PC-3 (cell line): Measurements from ENCODE around the gene RASA2.

Source experiments
- EZH2 ChIP-seq: fragments of 300-600 bp; sonication (generic); IDR thresholded peaks from one replicate; pipeline ENCODE4 v1.6.1; 2017; ENCODE audit warnings: antibody characterized with exemption, mild to moderate bottlenecking, low read length; ENCODE audit not compliant: unreplicated experiment
- TF ChIP-seq, protein P1 (sequence below): fragments of 300-600 bp; sonication (generic); conservative IDR thresholded peaks from 2 replicates; pipeline ENCODE4 v1.5.1; 2017; ENCODE audit warnings: antibody characterized with exemption, low read depth, mild to moderate bottlenecking, low read length

- TF ChIP-seq, protein P1, sequence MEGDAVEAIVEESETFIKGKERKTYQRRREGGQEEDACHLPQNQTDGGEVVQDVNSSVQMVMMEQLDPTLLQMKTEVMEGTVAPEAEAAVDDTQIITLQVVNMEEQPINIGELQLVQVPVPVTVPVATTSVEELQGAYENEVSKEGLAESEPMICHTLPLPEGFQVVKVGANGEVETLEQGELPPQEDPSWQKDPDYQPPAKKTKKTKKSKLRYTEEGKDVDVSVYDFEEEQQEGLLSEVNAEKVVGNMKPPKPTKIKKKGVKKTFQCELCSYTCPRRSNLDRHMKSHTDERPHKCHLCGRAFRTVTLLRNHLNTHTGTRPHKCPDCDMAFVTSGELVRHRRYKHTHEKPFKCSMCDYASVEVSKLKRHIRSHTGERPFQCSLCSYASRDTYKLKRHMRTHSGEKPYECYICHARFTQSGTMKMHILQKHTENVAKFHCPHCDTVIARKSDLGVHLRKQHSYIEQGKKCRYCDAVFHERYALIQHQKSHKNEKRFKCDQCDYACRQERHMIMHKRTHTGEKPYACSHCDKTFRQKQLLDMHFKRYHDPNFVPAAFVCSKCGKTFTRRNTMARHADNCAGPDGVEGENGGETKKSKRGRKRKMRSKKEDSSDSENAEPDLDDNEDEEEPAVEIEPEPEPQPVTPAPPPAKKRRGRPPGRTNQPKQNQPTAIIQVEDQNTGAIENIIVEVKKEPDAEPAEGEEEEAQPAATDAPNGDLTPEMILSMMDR = no peak
- no peak for TF ChIP-seq EZH2
Measured at GRCh38 chr3:141642215-141642614, 155.4 kb downstream of the RASA2 start.
